DMS53 treated with DMSO at 0.1 percent for 48 hours (cell line): ENCODE results near the gene TAAR6.
"Not testable (repeated sequence)": the region's sequence is repeated elsewhere in the genome, so short reads cannot be mapped to it uniquely, and the experiment has no call there.

ENCODE experiments used
- DNase-seq: peaks from one replicate; lab custom pipeline; 2025; ENCODE audit not compliant: unreplicated experiment; lab: John Stamatoyannopoulos, UW

The TAAR6 gene

GRCh38 chr6:132587424-132587823 lies 17.3 kb downstream of the TAAR6 start:
- no peak for DNase-seq

- no peak for DNase-seq
Measured at GRCh38 chr6:132589454-132589853, 19.3 kb downstream of the TAAR6 start, which contains the start of gene TAAR5. TAAR5 (minus strand) TSS chr6:132589741; CDS start chr6:132589686, 55 bp downstream.

- DNase-seq: no peak
Measured at GRCh38 chr6:132590362-132590761, 20.2 kb downstream of the TAAR6 start.

GRCh38 chr6:132592855-132593254 lies 22.7 kb downstream of the TAAR6 start:
- no peak for DNase-seq

- DNase-seq: no peak
Measured at GRCh38 chr6:132596201-132596600, 26.1 kb downstream of the TAAR6 start.

GRCh38 chr6:132598473-132598872 lies 28.4 kb downstream of the TAAR6 start:
- DNase-seq: peak; percentile 34

- not testable (repeated sequence) for DNase-seq
Measured at GRCh38 chr6:132600900-132601299, 30.8 kb downstream of the TAAR6 start.

- no peak for DNase-seq
Measured at GRCh38 chr6:132604635-132605152, 34.6 kb downstream of the TAAR6 start.

- no peak for DNase-seq
Measured at GRCh38 chr6:132607544-132608233, 37.6 kb downstream of the TAAR6 start.

- no peak for DNase-seq
Measured at GRCh38 chr6:132611616-132612015, 41.5 kb downstream of the TAAR6 start.

- DNase-seq: no peak
Measured at GRCh38 chr6:132612449-132613108, 42.5 kb downstream of the TAAR6 start.

- DNase-seq: no peak
Measured at GRCh38 chr6:132614554-132614953, 44.4 kb downstream of the TAAR6 start.

- no peak for DNase-seq
Measured at GRCh38 chr6:132616677-132617076, 46.6 kb downstream of the TAAR6 start.
